Panc1 (cell line): ENCODE measurements around the gene OR10A2. TPM values are rescaled to one million over a fixed set of nuclear protein-coding genes. Genes with fewer than 3 reads are reported as not detected.

ENCODE experiments used
- ATAC-seq: fragments of 200-7000 bp; cut with Tn5 transposase; 2 replicates; pipeline ENCODE4 v1.9.1; 2020; ENCODE audit warnings: mild to moderate bottlenecking, moderate library complexity
- BruUV-seq: library from RNA; stranded (reverse); fragments of 400-500 nt; replicated peaks from 2 replicates; lab custom pipeline; 2021; lab: Mats Ljungman, UMichigan
- CTCF ChIA-PET: fragments of 300-600 bp; sonication (Branson Sonifier 250); formaldehyde crosslinking; loops from one replicate; lab custom pipeline; 2022; ENCODE audit warnings: antibody characterized with exemption; lab: Charles Lee
- POLR2A ChIA-PET: fragments of 300-600 bp; sonication (Branson Sonifier 250); formaldehyde crosslinking; loops from one replicate; lab custom pipeline; 2022; ENCODE audit warnings: antibody characterized with exemption; lab: Charles Lee
- DNase-seq: peaks from one replicate; pipeline ENCODE4 v3.0.0-alpha.2; 2010; ENCODE audit warnings: low read depth, low spot score
- H3K27ac ChIP-seq: 2 replicates; pipeline ENCODE4 v1.5.1; 2011; ENCODE audit warnings: mild to moderate bottlenecking, low read length, inconsistent platforms
- H3K27me3 ChIP-seq: fragments of 200-500 bp; sonication (Bioruptor generic); 2 replicates; pipeline ENCODE4 v1.6.0; 2014; ENCODE audit warnings: low read length, inconsistent platforms; ENCODE audit not compliant: control insufficient read depth, insufficient read depth
- H3K36me3 ChIP-seq: fragments of 200-500 bp; sonication (Bioruptor generic); 2 replicates; pipeline ENCODE4 v1.5.1; 2014; ENCODE audit warnings: inconsistent platforms, mild to moderate bottlenecking, low read length, moderate library complexity; ENCODE audit not compliant: control insufficient read depth, insufficient read depth
- H3K4me1 ChIP-seq: 2 replicates; pipeline ENCODE4 v1.5.1; 2011; ENCODE audit warnings: inconsistent platforms, mild to moderate bottlenecking, low read length, moderate library complexity; ENCODE audit not compliant: control insufficient read depth, insufficient read depth
- H3K4me3 ChIP-seq, 2 experiments: 2 replicates each; pipeline ENCODE4 v1.5.1; 2011 to 2012; ENCODE audit warnings: low read depth in 2 of 2, low read length in 2 of 2, mild to moderate bottlenecking in 2 of 2, inconsistent platforms in 1 of 2, moderate library complexity in 1 of 2
- H3K9me3 ChIP-seq: fragments of 200-500 bp; sonication (Bioruptor generic); 2 replicates; pipeline ENCODE4 v1.5.1; 2014; ENCODE audit warnings: low read depth, mild to moderate bottlenecking, inconsistent platforms, low read length, moderate library complexity; ENCODE audit not compliant: control insufficient read depth, insufficient read depth
- CTCF ChIP-seq: fragments of 450-650 bp; IDR thresholded peaks from 2 replicates; pipeline ENCODE4 v1.5.1; 2017; ENCODE audit warnings: mild to moderate bottlenecking
- POLR2AphosphoS5 ChIP-seq: IDR thresholded peaks from 2 replicates; pipeline ENCODE4 v1.6.1; 2012; ENCODE audit warnings: mild to moderate bottlenecking, low read depth, low read length, moderate library complexity
- REST ChIP-seq, 2 experiments: IDR thresholded peaks; 2 replicates each; pipeline ENCODE4 v1.6.1; 2011 to 2012; ENCODE audit warnings: low read depth in 2 of 2, control low read depth in 1 of 2, low read length in 1 of 2, mild to moderate bottlenecking in 1 of 2, moderate library complexity in 1 of 2; ENCODE audit not compliant: insufficient read depth in 1 of 2
- SIN3A ChIP-seq: IDR thresholded peaks from 2 replicates; pipeline ENCODE4 v1.6.1; 2012; ENCODE audit warnings: low read depth, mild to moderate bottlenecking, low read length, moderate library complexity, borderline replicate concordance; ENCODE audit not compliant: insufficient read depth
- TCF7L2 ChIP-seq: IDR thresholded peaks from 2 replicates; pipeline ENCODE4 v1.6.1; 2011; ENCODE audit warnings: mild to moderate bottlenecking, low read depth, low read length, inconsistent platforms
- in situ Hi-C: cut with HindIII; loops from 2 replicates; pipeline ENCODE4 v1.10.0; 2016; ENCODE audit warnings: low sequenced_read_pairs, low pct_unique_long_range_greater_than_20kb
- intact Hi-C: fragments of 100-400 bp; cut with micrococcal nuclease; formaldehyde crosslinking; loops from one replicate; pipeline ENCODE4 v1.10.0; 2022; ENCODE audit not compliant: unreplicated experiment
- total RNA-seq: library from RNA; stranded (reverse); gene quantifications from one replicate; pipeline ENCODE4 v1.2.1, GENCODE V29; 2021; ENCODE audit not compliant: unreplicated experiment

Gene OR10A2
- total RNA-seq, 1 experiment from 2014 or later: not detected

GRCh38 chr11:6888830-6889229, 26.0 kb downstream of the OR10A2 start:
- Histone ChIP-seq H3K9me3 (no peaks in the 10 kb centered on the region), H3K4me1 (no peaks in the 10 kb centered on the region), H3K27ac (no peak overlapping the region), H3K4me3 (no peak overlapping the region), H3K27me3 (peaks cover 5% of the 10 kb centered on the region; the same call in 1 of the 2 replicates), H3K36me3 (no peaks in the 10 kb centered on the region)
- no peak for ATAC-seq
- intact Hi-C loops: no loop called here
- TF ChIP-seq REST (IDR thresholded peaks at IDR 0.05; ENCODE audit: insufficient read depth in 1 of 2, low read depth in 2 of 2, low read length in 1 of 2) (no peak), SIN3A (no peak), CTCF (no peak), TCF7L2 (no peak), POLR2AphosphoS5 (no peak)
- POLR2A ChIA-PET: interaction anchor here (0.5 kb wide), 2 partner anchors 131 to 447 kb away, joined by 3 read pairs; partner anchors contain the start of genes NLRP14 and ZNF214
- CTCF ChIA-PET: no interaction called here
- BruUV-seq: no TSS peak
- in situ Hi-C loops: no loop called here
- DNase-seq: no peak

GRCh38 chr11:6889835-6890234, 27.0 kb downstream of the OR10A2 start:
- BruUV-seq: no TSS peak
- Histone ChIP-seq H3K4me3 (no peak overlapping the region), H3K27me3 (peaks cover 4% of the 10 kb centered on the region; the same call in 1 of the 2 replicates), H3K9me3 (no peaks in the 10 kb centered on the region), H3K4me1 (no peaks in the 10 kb centered on the region), H3K27ac (no peak overlapping the region), H3K36me3 (no peaks in the 10 kb centered on the region)
- no peak for TF ChIP-seq POLR2AphosphoS5
- TF ChIP-seq REST (IDR thresholded peaks at IDR 0.05; ENCODE audit: insufficient read depth in 1 of 2, low read depth in 2 of 2, low read length in 1 of 2): no peak
- TF ChIP-seq SIN3A: no peak
- intact Hi-C loops: no loop called here
- in situ Hi-C loops: no loop called here
- ChIA-PET POLR2A (no interaction called here), CTCF (interaction anchor here (0.9 kb wide), 1 partner anchor 134 kb away, joined by 4 read pairs; no protein-coding TSS in a partner anchor)
- ATAC-seq: no peak
- DNase-seq: no peak
